ENCODE measurements around the gene NSL1.
A peak's percentile ranks its signal among the peaks of the same experiment; 100 is the strongest.
"Not testable (repeated sequence)": the region's sequence is repeated elsewhere in the genome, so short reads cannot be mapped to it uniquely, and the experiment has no call there.

The NSL1 gene

GRCh38 chr1:212792396-212792908 lies 875 bp upstream of the NSL1 start:
- peak overlapping the region; percentile 89 to 96 (median 93) for H3K27ac ChIP-seq
- TF ChIP-seq Cebpa-rat (IDR thresholded peaks at IDR 0.05), result no peak
- no peaks in the 10 kb centered on the region for H3K9me3 ChIP-seq (replicated peaks in 1 of 11)
- peak overlapping the region; percentile 76 to 87 (median 82) for H3K4me3 ChIP-seq
- H3K4me2 ChIP-seq, result peak overlapping the region; percentile 74 to 94 (median 91)
- H3K4me1 ChIP-seq, result peaks cover 44 to 67% (median 56%) of the 10 kb centered on the region in 10 experiments
- no peaks in the 10 kb centered on the region for H4K20me1 ChIP-seq
- H3K36me3 ChIP-seq, result peaks cover 19 to 30% (median 24%) of the 10 kb centered on the region in 11 experiments
- peak overlapping the region; percentile 90 to 96 (median 94) for H3K9ac ChIP-seq
- H3K27me3 ChIP-seq, result no peaks in the 10 kb centered on the region

GRCh38 chr1:212791261-212791675 lies 309 bp downstream of the NSL1 start:
- H3K9ac ChIP-seq, result peak overlapping the region; percentile 90 to 96 (median 94)
- no peaks in the 10 kb centered on the region for H3K27me3 ChIP-seq
- peak overlapping the region; percentile 76 to 87 (median 82) for H3K4me3 ChIP-seq
- peak overlapping the region; percentile 89 to 96 (median 93) for H3K27ac ChIP-seq
- no peaks in the 10 kb centered on the region for H3K9me3 ChIP-seq (replicated peaks in 1 of 11)
- TF ChIP-seq Cebpa-rat (IDR thresholded peaks at IDR 0.05), result no peak
- H4K20me1 ChIP-seq, result no peaks in the 10 kb centered on the region
- H3K4me2 ChIP-seq, result peak overlapping the region; percentile 79 to 97 (median 91)
- peaks cover 44 to 67% (median 56%) of the 10 kb centered on the region in 10 experiments for H3K4me1 ChIP-seq
- H3K36me3 ChIP-seq, result peaks cover 18 to 30% (median 24%) of the 10 kb centered on the region in 11 experiments; a peak in 21 of 22 replicates

GRCh38 chr1:212785871-212786270 lies 5.7 kb downstream of the NSL1 start:
- Histone ChIP-seq H3K27ac (no peak overlapping the region), H4K20me1 (no peaks in the 10 kb centered on the region; a peak in 1 of 22 replicates), H3K27me3 (no peaks in the 10 kb centered on the region), H3K4me1 (peaks cover 17 to 61% (median 26%) of the 10 kb centered on the region in 10 experiments), H3K4me2 (no peak overlapping the region), H3K36me3 (peaks cover 41 to 69% (median 61%) of the 10 kb centered on the region in 11 experiments), H3K9me3 (replicated peaks in 1 of 11) (no peaks in the 10 kb centered on the region), H3K4me3 (no peak overlapping the region), H3K9ac (no peak overlapping the region)
- TF ChIP-seq Cebpa-rat (IDR thresholded peaks at IDR 0.05), result no peak

GRCh38 chr1:212783976-212784375 lies 7.6 kb downstream of the NSL1 start:
- TF ChIP-seq Cebpa-rat (IDR thresholded peaks at IDR 0.05), result no peak
- H3K9me3 ChIP-seq (replicated peaks in 1 of 11), result 0 out of 22 replicates have a peak, but pooled peaks cover 0 to 2% (median 0%) of the 10 kb centered on the region in 11 experiments
- H3K36me3 ChIP-seq, result peaks cover 41 to 76% (median 66%) of the 10 kb centered on the region in 11 experiments

GRCh38 chr1:212782422-212783154 lies 9.0 kb downstream of the NSL1 start:
- Histone ChIP-seq H3K9ac (peak overlapping the region in 1 of 11 experiments; percentile 34; a peak in 1 of 22 replicates), H3K4me1 (peaks cover 0 to 39% (median 4%) of the 10 kb centered on the region in 10 experiments; a peak in 10 of 20 replicates), H3K4me3 (no peak overlapping the region), H3K27ac (peak overlapping the region in 3 of 11 experiments; percentile 32 to 56 (median 54); a peak in 6 of 22 replicates), H4K20me1 (no peaks in the 10 kb centered on the region; a peak in 1 of 22 replicates), H3K4me2 (peak overlapping the region in 5 of 11 experiments; percentile 7 to 76 (median 37); a peak in 7 of 22 replicates), H3K36me3 (peaks cover 41 to 75% (median 66%) of the 10 kb centered on the region in 11 experiments), H3K27me3 (no peaks in the 10 kb centered on the region), H3K9me3 (replicated peaks in 1 of 11) (peaks cover 0 to 4% (median 0%) of the 10 kb centered on the region in 11 experiments; a peak in 1 of 22 replicates)
- no peak for TF ChIP-seq Cebpa-rat (IDR thresholded peaks at IDR 0.05)

More at GRCh38 chr1:212783976-212784375, 7.6 kb downstream of the NSL1 start:
- H3K27me3 ChIP-seq, result no peaks in the 10 kb centered on the region
- H3K27ac ChIP-seq, result 0 out of 22 replicates have a peak overlapping the region, but pooled peaks of 1 of the 11 experiments have one; percentile 54
- no peak overlapping the region for H3K9ac ChIP-seq
- no peaks in the 10 kb centered on the region; a peak in 1 of 22 replicates for H4K20me1 ChIP-seq
- no peak overlapping the region for H3K4me3 ChIP-seq
- peaks cover 0 to 45% (median 8%) of the 10 kb centered on the region in 10 experiments; a peak in 16 of 20 replicates for H3K4me1 ChIP-seq
- no peak overlapping the region for H3K4me2 ChIP-seq

GRCh38 chr1:212781225-212781624 lies 10.4 kb downstream of the NSL1 start:
- H4K20me1 ChIP-seq, result no peaks in the 10 kb centered on the region; a peak in 1 of 22 replicates
- TF ChIP-seq Cebpa-rat (IDR thresholded peaks at IDR 0.05), result no peak
- no peak overlapping the region for H3K4me3 ChIP-seq
- peaks cover 0 to 50% (median 9%) of the 10 kb centered on the region in 10 experiments; a peak in 12 of 20 replicates for H3K4me1 ChIP-seq
- H3K9me3 ChIP-seq (replicated peaks in 1 of 11), result peaks cover 0 to 4% (median 0%) of the 10 kb centered on the region in 11 experiments; a peak in 2 of 22 replicates
- no peak overlapping the region for H3K9ac ChIP-seq
- peaks cover 32 to 66% (median 57%) of the 10 kb centered on the region in 11 experiments for H3K36me3 ChIP-seq
- H3K27ac ChIP-seq, result no peak overlapping the region
- peak overlapping the region in 1 of 11 experiments; percentile 76; a peak in 2 of 22 replicates for H3K4me2 ChIP-seq
- no peaks in the 10 kb centered on the region for H3K27me3 ChIP-seq

GRCh38 chr1:212780759-212781158 lies 10.8 kb downstream of the NSL1 start:
- Histone ChIP-seq H4K20me1 (no peaks in the 10 kb centered on the region; a peak in 1 of 22 replicates), H3K27me3 (no peaks in the 10 kb centered on the region), H3K27ac (no peak overlapping the region), H3K9ac (no peak overlapping the region), H3K4me3 (no peak overlapping the region), H3K4me2 (no peak overlapping the region; a peak in 1 of 22 replicates), H3K4me1 (peaks cover 0 to 55% (median 9%) of the 10 kb centered on the region in 10 experiments; a peak in 12 of 20 replicates), H3K9me3 (replicated peaks in 1 of 11) (peaks cover 0 to 4% (median 0%) of the 10 kb centered on the region in 11 experiments; a peak in 2 of 22 replicates), H3K36me3 (peaks cover 28 to 63% (median 55%) of the 10 kb centered on the region in 11 experiments)
- no peak for TF ChIP-seq Cebpa-rat (IDR thresholded peaks at IDR 0.05)

- Histone ChIP-seq H3K4me1 (peaks cover 0 to 71% (median 21%) of the 10 kb centered on the region in 10 experiments; a peak in 16 of 20 replicates), H3K36me3 (peaks cover 12 to 55% (median 39%) of the 10 kb centered on the region in 11 experiments; a peak in 20 of 22 replicates)
- not testable (repeated sequence) for H3K4me2 ChIP-seq; H3K27ac ChIP-seq; H3K4me3 ChIP-seq; H3K9ac ChIP-seq; H3K27me3 ChIP-seq; H4K20me1 ChIP-seq; H3K9me3 ChIP-seq (replicated peaks in 1 of 11)
These were observed 12.5 kb downstream of the NSL1 start for GRCh38 chr1:212779086-212779485.

- H3K36me3 ChIP-seq, result peaks cover 2 to 57% (median 35%) of the 10 kb centered on the region in 11 experiments; a peak in 20 of 22 replicates
- TF ChIP-seq Cebpa-rat (IDR thresholded peaks at IDR 0.05), result no peak
- no peak overlapping the region for H3K27ac ChIP-seq
- no peak overlapping the region for H3K4me3 ChIP-seq
- peaks cover 0 to 6% (median 2%) of the 10 kb centered on the region in 11 experiments; a peak in 15 of 22 replicates for H3K9me3 ChIP-seq (replicated peaks in 1 of 11)
- H3K4me2 ChIP-seq, result peak overlapping the region in 4 of 11 experiments; percentile 23 to 45 (median 28); a peak in 4 of 22 replicates
- no peak overlapping the region for H3K9ac ChIP-seq
- H4K20me1 ChIP-seq, result no peaks in the 10 kb centered on the region
- H3K4me1 ChIP-seq, result peaks cover 0 to 74% (median 16%) of the 10 kb centered on the region in 10 experiments; a peak in 16 of 20 replicates
- H3K27me3 ChIP-seq, result no peaks in the 10 kb centered on the region
These were observed 14.4 kb downstream of the NSL1 start for GRCh38 chr1:212777151-212777550.

Measured in BLaER1 treated with 17β-estradiol and CSF1 and Interleukin-3, amounts not matched to agents 10 nM and 100 nM (cell line).